MM.1S (cell line): ENCODE measurements around the gene KRTAP10-6.
"Not testable (repeated sequence)": the region's sequence is repeated elsewhere in the genome, so short reads cannot be mapped to it uniquely, and the experiment has no call there.

Experiments used
- DNase-seq: peaks from one replicate; pipeline ENCODE4 v3.0.0-alpha.2; 2015
- H2AFZ ChIP-seq: fragments of 300-600 bp; sonication (generic); 2 replicates; pipeline ENCODE4 v1.6.0; 2016; ENCODE audit warnings: antibody characterized with exemption, low read length
- H3F3A ChIP-seq: fragments of 300-600 bp; sonication (generic); 2 replicates; pipeline ENCODE4 v1.6.1; 2016; ENCODE audit warnings: mild to moderate bottlenecking, antibody characterized with exemption, low read length, moderate library complexity, mixed read lengths; ENCODE audit not compliant: insufficient read depth
- H3K27ac ChIP-seq: fragments of 300-600 bp; sonication (generic); 2 replicates; pipeline ENCODE4 v1.5.1; 2016; ENCODE audit warnings: mild to moderate bottlenecking, low read length
- H3K27me3 ChIP-seq: fragments of 300-600 bp; sonication (generic); replicated peaks from 2 replicates; pipeline ENCODE4 v1.6.0; 2016; ENCODE audit warnings: low read length; ENCODE audit not compliant: insufficient read depth
- H3K36me3 ChIP-seq: fragments of 300-600 bp; sonication (generic); replicated peaks from 2 replicates; pipeline ENCODE4 v1.6.1; 2016; ENCODE audit warnings: mild to moderate bottlenecking, low read length, mixed read lengths; ENCODE audit not compliant: insufficient read depth
- H3K4me1 ChIP-seq: fragments of 300-600 bp; sonication (generic); 2 replicates; pipeline ENCODE4 v1.6.1; 2016; ENCODE audit warnings: low read length, mixed read lengths
- H3K4me2 ChIP-seq: fragments of 300-600 bp; sonication (generic); 2 replicates; pipeline ENCODE4 v1.6.0; 2016; ENCODE audit warnings: low read depth, low read length
- H3K4me3 ChIP-seq: fragments of 300-600 bp; sonication (generic); 2 replicates; pipeline ENCODE4 v1.5.1; 2016; ENCODE audit warnings: low read length, mixed read lengths
- H3K79me2 ChIP-seq: fragments of 300-600 bp; sonication (generic); 2 replicates; pipeline ENCODE4 v1.6.1; 2016; ENCODE audit warnings: mixed run types, low read length, mixed read lengths
- H3K9ac ChIP-seq: fragments of 300-600 bp; sonication (generic); 2 replicates; pipeline ENCODE4 v1.6.1; 2016; ENCODE audit warnings: low read length, mixed read lengths
- H3K9me2 ChIP-seq: fragments of 300-600 bp; sonication (generic); replicated peaks from 2 replicates; pipeline ENCODE4 v1.6.1; 2016; ENCODE audit warnings: mild to moderate bottlenecking, low read length, mixed read lengths; ENCODE audit not compliant: insufficient read depth
- H3K9me3 ChIP-seq: fragments of 300-600 bp; sonication (generic); replicated peaks from 2 replicates; pipeline ENCODE4 v1.6.1; 2016; ENCODE audit warnings: mild to moderate bottlenecking, low read length, mixed read lengths; ENCODE audit not compliant: insufficient read depth
- H4K20me1 ChIP-seq: fragments of 300-600 bp; sonication (generic); 2 replicates; pipeline ENCODE4 v1.6.1; 2016; ENCODE audit warnings: mild to moderate bottlenecking, low read length, moderate library complexity, mixed read lengths; ENCODE audit not compliant: insufficient read depth
- EZH2 ChIP-seq: fragments of 300-600 bp; sonication (generic); optimal IDR thresholded peaks from 2 replicates; pipeline ENCODE3; 2017; ENCODE audit warnings: low read depth, mild to moderate bottlenecking, antibody characterized with exemption, low read length, mixed read lengths
- EZH2phosphoT487 ChIP-seq: fragments of 300-600 bp; sonication (generic); IDR thresholded peaks from 2 replicates; pipeline ENCODE4 v1.6.1; 2018; ENCODE audit warnings: antibody characterized with exemption, low read length
- TF ChIP-seq, protein P1 (sequence below): fragments of 300-600 bp; sonication (generic); IDR thresholded peaks from 2 replicates; pipeline ENCODE4 v1.5.1; 2016; ENCODE audit warnings: antibody characterized with exemption, low read length, mixed read lengths

Gene KRTAP10-6

DNA sequence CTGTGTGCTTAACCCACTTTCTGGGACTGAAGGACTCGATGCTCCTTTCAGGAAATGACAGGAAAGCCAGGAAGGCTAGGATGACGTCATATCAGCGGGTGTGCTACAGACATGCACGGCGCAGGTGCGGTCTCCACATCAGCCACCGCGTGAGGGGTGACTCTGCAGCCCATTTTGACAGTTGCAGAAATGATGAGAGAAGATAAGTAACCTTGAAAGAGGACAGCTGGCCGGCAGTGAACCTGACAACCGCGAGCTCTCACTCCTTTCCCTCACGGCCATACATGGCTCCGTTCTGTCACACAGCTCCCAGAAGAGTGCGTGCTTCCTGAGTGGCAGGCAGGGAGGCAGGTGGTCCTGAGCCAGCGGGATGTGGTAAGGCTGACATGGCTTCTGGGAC lies 10.2 kb downstream of the KRTAP10-6 start:
- TF ChIP-seq EZH2 (no peak), EZH2phosphoT487 (no peak)
- TF ChIP-seq, protein P1, sequence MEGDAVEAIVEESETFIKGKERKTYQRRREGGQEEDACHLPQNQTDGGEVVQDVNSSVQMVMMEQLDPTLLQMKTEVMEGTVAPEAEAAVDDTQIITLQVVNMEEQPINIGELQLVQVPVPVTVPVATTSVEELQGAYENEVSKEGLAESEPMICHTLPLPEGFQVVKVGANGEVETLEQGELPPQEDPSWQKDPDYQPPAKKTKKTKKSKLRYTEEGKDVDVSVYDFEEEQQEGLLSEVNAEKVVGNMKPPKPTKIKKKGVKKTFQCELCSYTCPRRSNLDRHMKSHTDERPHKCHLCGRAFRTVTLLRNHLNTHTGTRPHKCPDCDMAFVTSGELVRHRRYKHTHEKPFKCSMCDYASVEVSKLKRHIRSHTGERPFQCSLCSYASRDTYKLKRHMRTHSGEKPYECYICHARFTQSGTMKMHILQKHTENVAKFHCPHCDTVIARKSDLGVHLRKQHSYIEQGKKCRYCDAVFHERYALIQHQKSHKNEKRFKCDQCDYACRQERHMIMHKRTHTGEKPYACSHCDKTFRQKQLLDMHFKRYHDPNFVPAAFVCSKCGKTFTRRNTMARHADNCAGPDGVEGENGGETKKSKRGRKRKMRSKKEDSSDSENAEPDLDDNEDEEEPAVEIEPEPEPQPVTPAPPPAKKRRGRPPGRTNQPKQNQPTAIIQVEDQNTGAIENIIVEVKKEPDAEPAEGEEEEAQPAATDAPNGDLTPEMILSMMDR: no peak
- DNase-seq: no peak
- Histone ChIP-seq H3K4me3 (no peak overlapping the region), H3K4me1 (no peaks in the 10 kb centered on the region), H4K20me1 (no peaks in the 10 kb centered on the region), H3F3A (no peaks in the 10 kb centered on the region), H3K9me2 (no peaks in the 10 kb centered on the region), H3K27ac (no peak overlapping the region), H3K79me2 (no peaks in the 10 kb centered on the region), H3K9ac (no peak overlapping the region), H3K9me3 (no peaks in the 10 kb centered on the region), H3K27me3 (peaks cover 100% of the 10 kb centered on the region), H3K4me2 (no peak overlapping the region), H3K36me3 (no peaks in the 10 kb centered on the region), H2AFZ (no peak overlapping the region)

DNA sequence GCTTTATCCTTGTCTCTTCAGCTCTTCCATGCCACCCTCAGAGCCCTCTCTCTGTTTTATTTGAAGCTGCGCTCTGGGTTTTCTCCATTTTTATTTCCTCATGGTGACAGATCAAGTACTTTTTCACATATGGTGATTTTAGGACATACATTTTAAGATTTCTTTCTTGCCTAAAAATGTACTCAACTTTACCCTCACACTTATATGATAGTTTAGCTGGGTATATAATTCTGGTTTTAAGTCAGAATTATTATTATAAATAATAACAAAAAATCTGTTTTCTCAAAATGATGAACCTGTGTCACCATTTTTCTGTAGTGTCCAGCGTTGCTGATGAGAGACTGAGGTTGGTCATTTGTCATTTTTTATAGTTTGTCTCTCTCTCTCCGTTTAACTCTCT lies 11.1 kb downstream of the KRTAP10-6 start:
- Histone ChIP-seq H2AFZ (no peak overlapping the region), H3F3A (no peaks in the 10 kb centered on the region), H3K9me2 (no peaks in the 10 kb centered on the region), H3K9ac (no peak overlapping the region), H3K4me3 (no peak overlapping the region), H3K36me3 (no peaks in the 10 kb centered on the region), H3K79me2 (no peaks in the 10 kb centered on the region), H3K27ac (no peak overlapping the region), H3K4me1 (no peaks in the 10 kb centered on the region), H3K9me3 (no peaks in the 10 kb centered on the region), H4K20me1 (no peaks in the 10 kb centered on the region), H3K4me2 (no peak overlapping the region), H3K27me3 (peaks cover 100% of the 10 kb centered on the region)
- DNase-seq: no peak
- TF ChIP-seq EZH2phosphoT487: no peak
- TF ChIP-seq, protein P1: no peak
- no peak for TF ChIP-seq EZH2

DNA sequence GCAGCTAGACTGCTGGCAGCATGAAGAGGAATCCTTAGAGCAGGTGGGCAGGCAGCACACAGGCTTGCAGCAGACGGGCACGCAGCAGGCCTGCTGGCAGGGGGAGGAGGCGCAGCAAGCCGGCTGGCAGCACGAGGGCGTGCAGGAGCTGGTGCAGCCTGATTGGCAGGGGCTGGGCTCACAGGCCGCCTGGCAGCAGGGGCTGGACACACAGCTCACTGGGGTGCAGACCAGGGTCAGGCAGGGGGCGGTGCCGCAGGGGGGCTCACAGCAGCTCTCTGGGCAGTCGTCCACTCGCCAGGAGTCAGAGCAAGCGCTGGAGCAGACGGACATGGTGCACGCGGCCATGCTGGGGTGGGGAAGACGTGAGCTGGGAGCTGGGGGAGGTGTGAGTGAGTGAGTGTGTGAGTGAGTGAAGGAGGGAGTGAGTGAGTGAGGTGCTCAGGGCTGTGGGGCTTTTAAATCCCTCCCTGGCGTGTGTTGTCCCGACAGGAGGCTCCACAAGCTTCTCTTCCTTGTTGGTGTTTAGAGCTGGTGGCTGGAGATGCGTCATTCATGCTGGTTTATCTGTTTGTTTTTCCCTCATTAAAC lies 12.0 kb downstream of the KRTAP10-6 start, which contains the start of gene KRTAP10-5:
TSS of gene KRTAP10-5 (minus strand) at position 374 of the 591 bp plus-strand sequence. CDS start at position 348, 26 bp downstream.
- not testable (repeated sequence) for H3K9me3 ChIP-seq, H3K9me2 ChIP-seq

DNA sequence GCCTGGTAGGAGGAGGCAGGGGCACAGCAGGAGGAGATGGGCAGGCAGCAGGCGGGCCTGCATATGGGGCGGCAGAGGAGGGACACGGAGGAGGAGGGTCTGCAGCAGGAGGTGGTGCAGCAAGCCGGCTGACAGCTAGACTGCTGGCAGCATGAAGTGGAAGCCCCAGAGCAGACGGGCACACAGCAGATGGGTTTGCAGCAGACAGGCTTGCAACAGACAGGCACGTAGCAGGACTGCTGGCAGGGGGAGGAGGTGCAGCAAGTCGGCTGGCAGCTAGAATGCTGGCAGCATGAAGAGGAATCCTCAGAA lies 12.5 kb downstream of the KRTAP10-6 start:
- Histone ChIP-seq H3K4me3 (no peak overlapping the region), H3K4me2 (no peak overlapping the region), H3K27ac (no peak overlapping the region), H3K27me3 (peaks cover 100% of the 10 kb centered on the region), H3K9ac (no peak overlapping the region), H4K20me1 (no peaks in the 10 kb centered on the region), H3K79me2 (no peaks in the 10 kb centered on the region), H3K36me3 (no peaks in the 10 kb centered on the region), H3K4me1 (no peaks in the 10 kb centered on the region), H2AFZ (no peak overlapping the region), H3F3A (no peaks in the 10 kb centered on the region), H3K9me2 (no peaks in the 10 kb centered on the region), H3K9me3 (no peaks in the 10 kb centered on the region)
- no peak for TF ChIP-seq EZH2phosphoT487
- TF ChIP-seq EZH2: no peak
- TF ChIP-seq, protein P1: no peak
- no peak for DNase-seq

More for the DNA sequence above, 12.0 kb downstream of the KRTAP10-6 start, which contains the start of gene KRTAP10-5:
- not testable (repeated sequence) for DNase-seq, H3F3A ChIP-seq, H4K20me1 ChIP-seq, H3K27ac ChIP-seq, H2AFZ ChIP-seq, H3K4me1 ChIP-seq, H3K4me2 ChIP-seq, H3K9ac ChIP-seq, H3K36me3 ChIP-seq, H3K4me3 ChIP-seq, H3K79me2 ChIP-seq
- peaks cover 100% of the 10 kb centered on the region for H3K27me3 ChIP-seq
